ENCODE data around the gene RASD1. TPM values are rescaled to one million over a fixed set of nuclear protein-coding genes. Genes with fewer than 3 reads are reported as not detected.

Gene RASD1
- polyA plus RNA-seq, 1 of the 3 experiments (the other 2 are of a cell fraction): 0.43 TPM

GRCh38 chr17:17472333-17472920, 23.8 kb downstream of the RASD1 start:
- Histone ChIP-seq H3K27ac (ENCODE audit: low read depth in 2 of 2, low read length in 1 of 2) (no peak overlapping the region), H3K4me2 (no peak overlapping the region), H3K79me2 (ENCODE audit: insufficient read depth) (peaks cover 7% of the 10 kb centered on the region), H3K9me3 (no peaks in the 10 kb centered on the region), H3K9ac (no peak overlapping the region), H3K4me3 (ENCODE audit: low read depth in 2 of 2, low read length in 1 of 2) (no peak overlapping the region), H3K36me3 (replicated peaks in 1 of 2; ENCODE audit: control insufficient read depth in 1 of 2, insufficient read depth in 2 of 2, low read length in 1 of 2) (no peaks in the 10 kb centered on the region), H3F3A (replicated peaks; ENCODE audit: insufficient read depth) (no peaks in the 10 kb centered on the region), H3K27me3 (ENCODE audit: insufficient read depth) (peaks cover 15% of the 10 kb centered on the region), H4K20me1 (ENCODE audit: insufficient read depth) (no peaks in the 10 kb centered on the region), H3K9me2 (no peaks in the 10 kb centered on the region), H3K4me1 (ENCODE audit: control insufficient read depth in 1 of 2, insufficient read depth in 2 of 2, low read depth in 1 of 2, low read length in 1 of 2) (peaks cover 0 to 2% of the 10 kb centered on the region in 2 experiments; a peak in 1 of 4 replicates), H2AFZ (ENCODE audit: low read depth) (no peak overlapping the region)
- ChIA-PET POLR2A (interaction anchor here (1.0 kb wide), 1 partner anchor 23 kb away, joined by 3 read pairs; the partner anchor contains the start of gene RASD1), CTCF (interaction anchor here (0.7 to 1.5 kb wide), 5 partner anchors 19 to 141 kb away, joined by 3 to 4 read pairs (median 4); partner anchors contain the start of gene RASD1)
- no peak for DNase-seq
- TF ChIP-seq RAD21 (IDR thresholded peaks at IDR 0.05; ENCODE audit: low read length): no peak
- WGBS (ENCODE audit: low lambda C conversion rate): 47% methylated on average over 8 of the region's 8 CpGs

- no peak for DNase-seq
- Histone ChIP-seq H3K9me2 (no peaks in the 10 kb centered on the region), H3K9me3 (no peaks in the 10 kb centered on the region), H4K20me1 (ENCODE audit: insufficient read depth) (no peaks in the 10 kb centered on the region), H2AFZ (ENCODE audit: low read depth) (no peak overlapping the region), H3K9ac (no peak overlapping the region), H3K79me2 (ENCODE audit: insufficient read depth) (no peaks in the 10 kb centered on the region), H3K4me1 (ENCODE audit: control insufficient read depth in 1 of 2, insufficient read depth in 2 of 2, low read depth in 1 of 2, low read length in 1 of 2) (no peaks in the 10 kb centered on the region), H3K36me3 (replicated peaks in 1 of 2; ENCODE audit: control insufficient read depth in 1 of 2, insufficient read depth in 2 of 2, low read length in 1 of 2) (no peaks in the 10 kb centered on the region), H3K27me3 (ENCODE audit: insufficient read depth) (peaks cover 20% of the 10 kb centered on the region), H3F3A (replicated peaks; ENCODE audit: insufficient read depth) (no peaks in the 10 kb centered on the region), H3K4me2 (no peak overlapping the region), H3K4me3 (ENCODE audit: low read depth in 2 of 2, low read length in 1 of 2) (no peak overlapping the region), H3K27ac (ENCODE audit: low read depth in 2 of 2, low read length in 1 of 2) (no peak overlapping the region)
- ChIA-PET POLR2A (no interaction called here), CTCF (interaction anchor here (1.6 kb wide), 1 partner anchor 99 kb away, joined by 6 read pairs; no protein-coding TSS in a partner anchor)
- WGBS (ENCODE audit: low lambda C conversion rate): 100% methylated on average over 1 of the region's 3 CpGs
- TF ChIP-seq GABPA (IDR thresholded peaks at IDR 0.05; ENCODE audit: low read depth): no peak
- no peak for TF ChIP-seq JUND (IDR thresholded peaks at IDR 0.05)
- TF ChIP-seq POLR2AphosphoS5 (IDR thresholded peaks at IDR 0.05; ENCODE audit: low read depth, low read length): no peak
- no peak for TF ChIP-seq TCF12 (IDR thresholded peaks at IDR 0.05)
- no peak for TF ChIP-seq NFIC (IDR thresholded peaks at IDR 0.05; ENCODE audit: borderline replicate concordance)
- TF ChIP-seq RAD21 (IDR thresholded peaks at IDR 0.05; ENCODE audit: low read length): no peak
- no peak for TF ChIP-seq MXI1 (IDR thresholded peaks at IDR 0.05; ENCODE audit: low read depth, low read length)
- TF ChIP-seq FOSL2 (IDR thresholded peaks at IDR 0.05; ENCODE audit: borderline replicate concordance, low read depth): no peak
- no peak for TF ChIP-seq RCOR1 (IDR thresholded peaks at IDR 0.05; ENCODE audit: low read length)
- TF ChIP-seq CHD2 (IDR thresholded peaks at IDR 0.05; ENCODE audit: low read length, partially characterized antibody): no peak
- TF ChIP-seq MAX (IDR thresholded peaks at IDR 0.05; ENCODE audit: low read depth): no peak
- TF ChIP-seq TEAD4 (IDR thresholded peaks at IDR 0.05; ENCODE audit: borderline replicate concordance, insufficient read depth): no peak
- no peak for TF ChIP-seq ELF1 (IDR thresholded peaks at IDR 0.05)
- no peak for TF ChIP-seq SMC3 (IDR thresholded peaks at IDR 0.05; ENCODE audit: low read depth, low read length)
- no peak for TF ChIP-seq TAF1 (IDR thresholded peaks at IDR 0.05; ENCODE audit: borderline replicate concordance, low read depth, low read length)
- no peak for TF ChIP-seq EZH2phosphoT487 (IDR thresholded peaks at IDR 0.05; ENCODE audit: borderline replicate concordance, low read depth)
- TF ChIP-seq FOXM1 (IDR thresholded peaks at IDR 0.05; ENCODE audit: low read depth): no peak
- TF ChIP-seq MEF2A (IDR thresholded peaks at IDR 0.05; ENCODE audit: borderline replicate concordance, low read depth): no peak
Measured at GRCh38 chr17:17469996-17470395, 26.2 kb downstream of the RASD1 start.

Data from SK-N-SH (cell line).